MM.1S (cell line): Measurements from ENCODE around the gene DNAH7.

ENCODE experiments used
- DNase-seq: peaks from one replicate; pipeline ENCODE4 v3.0.0-alpha.2; 2015
- H2AFZ ChIP-seq: fragments of 300-600 bp; sonication (generic); 2 replicates; pipeline ENCODE4 v1.6.0; 2016; ENCODE audit warnings: antibody characterized with exemption, low read length
- H3F3A ChIP-seq: fragments of 300-600 bp; sonication (generic); 2 replicates; pipeline ENCODE4 v1.6.1; 2016; ENCODE audit warnings: mild to moderate bottlenecking, antibody characterized with exemption, low read length, moderate library complexity, mixed read lengths; ENCODE audit not compliant: insufficient read depth
- H3K27ac ChIP-seq: fragments of 300-600 bp; sonication (generic); 2 replicates; pipeline ENCODE4 v1.5.1; 2016; ENCODE audit warnings: mild to moderate bottlenecking, low read length
- H3K27me3 ChIP-seq: fragments of 300-600 bp; sonication (generic); replicated peaks from 2 replicates; pipeline ENCODE4 v1.6.0; 2016; ENCODE audit warnings: low read length; ENCODE audit not compliant: insufficient read depth
- H3K36me3 ChIP-seq: fragments of 300-600 bp; sonication (generic); replicated peaks from 2 replicates; pipeline ENCODE4 v1.6.1; 2016; ENCODE audit warnings: mild to moderate bottlenecking, low read length, mixed read lengths; ENCODE audit not compliant: insufficient read depth
- H3K4me1 ChIP-seq: fragments of 300-600 bp; sonication (generic); 2 replicates; pipeline ENCODE4 v1.6.1; 2016; ENCODE audit warnings: low read length, mixed read lengths
- H3K4me2 ChIP-seq: fragments of 300-600 bp; sonication (generic); 2 replicates; pipeline ENCODE4 v1.6.0; 2016; ENCODE audit warnings: low read depth, low read length
- H3K4me3 ChIP-seq: fragments of 300-600 bp; sonication (generic); 2 replicates; pipeline ENCODE4 v1.5.1; 2016; ENCODE audit warnings: low read length, mixed read lengths
- H3K79me2 ChIP-seq: fragments of 300-600 bp; sonication (generic); 2 replicates; pipeline ENCODE4 v1.6.1; 2016; ENCODE audit warnings: mixed run types, low read length, mixed read lengths
- H3K9ac ChIP-seq: fragments of 300-600 bp; sonication (generic); 2 replicates; pipeline ENCODE4 v1.6.1; 2016; ENCODE audit warnings: low read length, mixed read lengths
- H3K9me2 ChIP-seq: fragments of 300-600 bp; sonication (generic); replicated peaks from 2 replicates; pipeline ENCODE4 v1.6.1; 2016; ENCODE audit warnings: mild to moderate bottlenecking, low read length, mixed read lengths; ENCODE audit not compliant: insufficient read depth
- H3K9me3 ChIP-seq: fragments of 300-600 bp; sonication (generic); replicated peaks from 2 replicates; pipeline ENCODE4 v1.6.1; 2016; ENCODE audit warnings: mild to moderate bottlenecking, low read length, mixed read lengths; ENCODE audit not compliant: insufficient read depth
- H4K20me1 ChIP-seq: fragments of 300-600 bp; sonication (generic); 2 replicates; pipeline ENCODE4 v1.6.1; 2016; ENCODE audit warnings: mild to moderate bottlenecking, low read length, moderate library complexity, mixed read lengths; ENCODE audit not compliant: insufficient read depth
- EZH2 ChIP-seq: fragments of 300-600 bp; sonication (generic); optimal IDR thresholded peaks from 2 replicates; pipeline ENCODE3; 2017; ENCODE audit warnings: low read depth, mild to moderate bottlenecking, antibody characterized with exemption, low read length, mixed read lengths
- EZH2phosphoT487 ChIP-seq: fragments of 300-600 bp; sonication (generic); IDR thresholded peaks from 2 replicates; pipeline ENCODE4 v1.6.1; 2018; ENCODE audit warnings: antibody characterized with exemption, low read length
- TF ChIP-seq, protein P1 (sequence below): fragments of 300-600 bp; sonication (generic); IDR thresholded peaks from 2 replicates; pipeline ENCODE4 v1.5.1; 2016; ENCODE audit warnings: antibody characterized with exemption, low read length, mixed read lengths

Gene DNAH7

DNA sequence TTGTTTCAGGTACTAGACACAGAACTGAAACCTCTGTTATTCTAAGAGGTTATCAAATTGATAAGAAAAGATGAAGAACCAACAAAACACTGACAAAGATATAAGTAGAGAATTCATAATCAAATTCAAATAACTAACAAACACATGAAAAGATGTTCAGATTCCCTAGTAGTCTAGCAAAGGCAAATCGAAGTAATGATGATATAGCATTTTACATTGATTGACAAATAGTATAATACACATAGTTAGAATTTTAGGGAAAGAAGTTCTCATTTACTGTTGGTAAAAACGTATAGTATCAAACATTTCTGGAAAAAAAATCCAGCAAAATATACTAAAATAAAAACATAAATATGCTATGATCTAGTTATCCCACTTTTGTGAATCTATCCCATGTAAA is 50.6 kb downstream of the DNAH7 start:
- no peak overlapping the region for H3K4me3 ChIP-seq
- H3K27ac ChIP-seq = no peak overlapping the region
- no peaks in the 10 kb centered on the region for H3K79me2 ChIP-seq
- DNase-seq = no peak
- no peaks in the 10 kb centered on the region for H4K20me1 ChIP-seq
- no peak overlapping the region for H3K4me2 ChIP-seq
- no peaks in the 10 kb centered on the region for H3K4me1 ChIP-seq
- H3K9me2 ChIP-seq = no peaks in the 10 kb centered on the region
- H3K27me3 ChIP-seq = no peaks in the 10 kb centered on the region
- TF ChIP-seq, protein P1, sequence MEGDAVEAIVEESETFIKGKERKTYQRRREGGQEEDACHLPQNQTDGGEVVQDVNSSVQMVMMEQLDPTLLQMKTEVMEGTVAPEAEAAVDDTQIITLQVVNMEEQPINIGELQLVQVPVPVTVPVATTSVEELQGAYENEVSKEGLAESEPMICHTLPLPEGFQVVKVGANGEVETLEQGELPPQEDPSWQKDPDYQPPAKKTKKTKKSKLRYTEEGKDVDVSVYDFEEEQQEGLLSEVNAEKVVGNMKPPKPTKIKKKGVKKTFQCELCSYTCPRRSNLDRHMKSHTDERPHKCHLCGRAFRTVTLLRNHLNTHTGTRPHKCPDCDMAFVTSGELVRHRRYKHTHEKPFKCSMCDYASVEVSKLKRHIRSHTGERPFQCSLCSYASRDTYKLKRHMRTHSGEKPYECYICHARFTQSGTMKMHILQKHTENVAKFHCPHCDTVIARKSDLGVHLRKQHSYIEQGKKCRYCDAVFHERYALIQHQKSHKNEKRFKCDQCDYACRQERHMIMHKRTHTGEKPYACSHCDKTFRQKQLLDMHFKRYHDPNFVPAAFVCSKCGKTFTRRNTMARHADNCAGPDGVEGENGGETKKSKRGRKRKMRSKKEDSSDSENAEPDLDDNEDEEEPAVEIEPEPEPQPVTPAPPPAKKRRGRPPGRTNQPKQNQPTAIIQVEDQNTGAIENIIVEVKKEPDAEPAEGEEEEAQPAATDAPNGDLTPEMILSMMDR = no peak
- TF ChIP-seq EZH2phosphoT487 (no peak), EZH2 (no peak)
- no peaks in the 10 kb centered on the region for H3K9me3 ChIP-seq
- no peak overlapping the region for H2AFZ ChIP-seq
- H3K9ac ChIP-seq = no peak overlapping the region
- H3F3A ChIP-seq = no peaks in the 10 kb centered on the region
- H3K36me3 ChIP-seq = no peaks in the 10 kb centered on the region

DNA sequence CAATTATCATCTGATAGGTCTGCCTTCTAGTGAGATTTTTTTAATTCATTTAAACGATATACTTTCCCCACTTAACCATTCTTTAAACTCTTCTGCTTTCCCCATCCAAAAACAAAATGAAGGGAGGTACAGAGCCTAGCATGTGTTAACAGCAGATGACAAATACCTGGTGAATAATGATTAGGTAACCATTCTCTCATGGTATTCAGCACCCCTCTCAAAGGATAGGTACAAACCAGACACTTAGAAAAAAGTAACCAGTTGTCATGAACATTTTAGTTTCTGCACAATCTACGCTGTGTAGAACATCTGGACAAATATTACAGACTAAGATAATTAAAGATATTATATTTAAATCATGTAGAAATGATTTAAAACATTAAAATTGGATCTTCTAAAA is 56.3 kb downstream of the DNAH7 start:
- DNase-seq = no peak
- Histone ChIP-seq H3K79me2 (no peaks in the 10 kb centered on the region), H2AFZ (no peak overlapping the region), H3F3A (no peaks in the 10 kb centered on the region), H3K9ac (no peak overlapping the region), H3K27ac (no peak overlapping the region), H3K9me3 (no peaks in the 10 kb centered on the region), H3K36me3 (no peaks in the 10 kb centered on the region), H3K4me1 (no peaks in the 10 kb centered on the region), H3K9me2 (no peaks in the 10 kb centered on the region), H3K4me3 (no peak overlapping the region), H3K27me3 (no peaks in the 10 kb centered on the region), H3K4me2 (no peak overlapping the region), H4K20me1 (no peaks in the 10 kb centered on the region)
- no peak for TF ChIP-seq EZH2phosphoT487

DNA sequence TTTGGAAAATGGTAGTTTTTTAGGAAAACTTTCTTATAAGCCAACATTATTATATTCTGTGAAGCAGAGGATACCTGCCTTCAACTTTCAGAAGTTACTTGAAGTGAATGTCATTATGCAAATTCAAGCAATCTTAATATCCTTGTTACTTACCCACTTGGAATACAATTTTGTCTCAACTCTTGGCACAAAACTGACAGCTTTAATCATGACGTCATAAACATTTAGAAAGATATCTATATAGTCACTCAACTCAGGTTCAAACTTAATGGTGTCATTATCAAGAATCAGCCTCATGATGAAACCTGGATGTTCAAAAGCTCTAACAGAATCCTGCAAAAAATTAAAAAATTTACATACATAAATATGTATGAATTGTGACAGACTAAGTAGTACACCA is 68.1 kb downstream of the DNAH7 start:
- Histone ChIP-seq H3K27ac (no peak overlapping the region), H2AFZ (no peak overlapping the region), H3K79me2 (no peaks in the 10 kb centered on the region), H4K20me1 (no peaks in the 10 kb centered on the region), H3K4me3 (no peak overlapping the region), H3F3A (no peaks in the 10 kb centered on the region), H3K27me3 (no peaks in the 10 kb centered on the region), H3K9ac (no peak overlapping the region), H3K9me3 (no peaks in the 10 kb centered on the region; the same call in 1 of the 2 replicates), H3K4me2 (no peak overlapping the region), H3K36me3 (no peaks in the 10 kb centered on the region), H3K9me2 (no peaks in the 10 kb centered on the region), H3K4me1 (no peaks in the 10 kb centered on the region)
- no peak for TF ChIP-seq EZH2
- TF ChIP-seq, protein P1 = no peak
- no peak for TF ChIP-seq EZH2phosphoT487
- no peak for DNase-seq

DNA sequence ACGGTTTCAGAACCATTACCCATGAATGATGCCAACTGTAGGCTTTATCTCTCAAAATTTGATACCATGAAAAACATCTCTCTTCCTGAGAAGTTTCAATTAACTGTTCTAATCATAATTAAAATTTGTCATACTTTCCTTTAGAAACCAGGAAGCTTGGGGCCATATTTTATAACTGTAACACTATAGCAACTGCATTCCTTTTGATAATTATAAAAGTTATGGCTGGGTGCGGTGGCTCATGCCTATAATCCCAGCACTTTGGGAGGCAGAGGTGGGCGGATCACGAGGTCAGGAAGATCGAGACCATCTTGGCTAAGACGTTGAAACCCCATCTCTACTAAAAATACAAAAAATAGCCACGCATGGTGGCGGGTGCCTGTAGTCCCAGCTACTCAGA is 70.6 kb downstream of the DNAH7 start:
- Histone ChIP-seq H3K79me2 (no peaks in the 10 kb centered on the region), H3K9ac (no peak overlapping the region), H3K27me3 (no peaks in the 10 kb centered on the region), H3K4me2 (no peak overlapping the region), H3K36me3 (no peaks in the 10 kb centered on the region), H3F3A (no peaks in the 10 kb centered on the region), H4K20me1 (no peaks in the 10 kb centered on the region), H3K9me2 (no peaks in the 10 kb centered on the region), H3K4me3 (no peak overlapping the region), H3K4me1 (no peaks in the 10 kb centered on the region), H3K27ac (no peak overlapping the region), H3K9me3 (no peaks in the 10 kb centered on the region), H2AFZ (no peak overlapping the region)
- DNase-seq = no peak
- TF ChIP-seq, protein P1 = no peak
- no peak for TF ChIP-seq EZH2
- TF ChIP-seq EZH2phosphoT487 = no peak
